Muscle of back (tissue), 11 donors: Measurements from ENCODE around the gene SSBP4. TPM values are rescaled to one million over a fixed set of nuclear protein-coding genes. Genes with fewer than 3 reads are reported as not detected.

Experiments
- DNase-seq, 3 donors: peaks; one replicate each; pipeline versions ENCODE4 v3.0.0 to v3.0.0-alpha.2; 2013
- polyA plus RNA-seq, 10 donors: library from polyadenylated mRNA; unstranded; fragments of 120-200 nt; gene quantifications; one replicate each; pipeline ENCODE4 v1.2.1, GENCODE V29; 2013; ENCODE audit not compliant: insufficient read length in 10 of 10

Gene SSBP4
- polyA plus RNA-seq, 10 donors = 65.2 to 124 (median 96.0) TPM

- DNase-seq = no peak
Measured at GRCh38 chr19:18483119-18483890, 64.1 kb downstream of the SSBP4 start.

Other genes with a start within 250 kb of the SSBP4 start
- 1 to 10 TPM in 4 of 10 donors, under 1 TPM in 3, not detected in 3; 0.50 to 1.8 (median 1.1) TPM for gene IFI30, start 245.6 kb upstream of the SSBP4 start, polyA plus RNA-seq
- gene MPV17L2, start 226.2 kb upstream of the SSBP4 start, polyA plus RNA-seq = 1 to 10 TPM; 4.3 to 7.6 (median 5.2) TPM
- gene RAB3A, start 215.4 kb upstream of the SSBP4 start, polyA plus RNA-seq = 1 to 10 TPM; 2.4 to 4.3 (median 3.7) TPM
- gene PDE4C, start 193.0 kb upstream of the SSBP4 start, polyA plus RNA-seq = 1 to 10 TPM in 9 of 10 donors, under 1 TPM in 1; 0.99 to 5.0 (median 2.7) TPM
- 1 to 10 TPM; 1.5 to 5.5 (median 3.0) TPM for gene IQCN, start 144.9 kb upstream of the SSBP4 start, polyA plus RNA-seq
- 100 to 1,000 TPM in 7 of 10 donors, 10 to 100 TPM in 3; 78.2 to 184 (median 137) TPM for gene JUND, start 137.8 kb upstream of the SSBP4 start, polyA plus RNA-seq
- gene LSM4, start 96.3 kb upstream of the SSBP4 start, polyA plus RNA-seq = 100 to 1,000 TPM in 1 of 10 donors, 10 to 100 TPM in 9; 65.1 to 100 (median 78.1) TPM
- 10 to 100 TPM in 5 of 10 donors, 1 to 10 TPM in 5; 8.6 to 15.8 (median 10.2) TPM for gene PGPEP1, start 78.8 kb upstream of the SSBP4 start, polyA plus RNA-seq
- 1 to 10 TPM in 3 of 10 donors, under 1 TPM in 7; 0.26 to 1.8 (median 0.84) TPM for gene GDF15, start 33.2 kb upstream of the SSBP4 start, polyA plus RNA-seq
- 1 to 10 TPM; 1.0 to 2.5 (median 1.5) TPM for gene LRRC25, start 21.8 kb upstream of the SSBP4 start, polyA plus RNA-seq
- 100 to 1,000 TPM in 9 of 10 donors, 10 to 100 TPM in 1; 99.2 to 163 (median 127) TPM for gene ISYNA1, start 18.7 kb downstream of the SSBP4 start, polyA plus RNA-seq
- gene ELL, start 102.7 kb downstream of the SSBP4 start, polyA plus RNA-seq = 10 to 100 TPM; 12.2 to 17.7 (median 13.2) TPM
- gene FKBP8, start 124.2 kb downstream of the SSBP4 start, polyA plus RNA-seq = 100 to 1,000 TPM in 8 of 10 donors, 10 to 100 TPM in 2; 80.2 to 170 (median 117) TPM
- gene KXD1, start 138.5 kb downstream of the SSBP4 start, polyA plus RNA-seq = 10 to 100 TPM; 53.0 to 83.0 (median 63.7) TPM
- 1,000 to 10,000 TPM in 9 of 10 donors, 100 to 1,000 TPM in 1; 951 to 1,390 (median 1,097) TPM for gene UBA52, start 152.5 kb downstream of the SSBP4 start, polyA plus RNA-seq
- gene REX1BD, start 169.4 kb downstream of the SSBP4 start, polyA plus RNA-seq = 10 to 100 TPM; 17.4 to 43.2 (median 27.6) TPM
- 10 to 100 TPM in 6 of 10 donors, 1 to 10 TPM in 4; 3.2 to 29.6 (median 10.3) TPM for gene CRLF1, start 187.4 kb downstream of the SSBP4 start, polyA plus RNA-seq
- gene TMEM59L, start 193.5 kb downstream of the SSBP4 start, polyA plus RNA-seq = 10 to 100 TPM in 5 of 10 donors, 1 to 10 TPM in 5; 3.9 to 16.5 (median 10.0) TPM
- gene KLHL26, start 217.6 kb downstream of the SSBP4 start, polyA plus RNA-seq = 1 to 10 TPM; 3.1 to 4.7 (median 3.6) TPM